Astrocyte (in vitro differentiated cells and primary cell): ENCODE results near the gene BTBD2. TPM values are rescaled to one million over a fixed set of nuclear protein-coding genes. Genes with fewer than 3 reads are reported as not detected.

Experiments
- DNase-seq: peaks from one replicate; pipeline ENCODE4 v3.0.0-alpha.2; 2010; ENCODE audit warnings: low read depth
- FAIRE-seq: peaks from 2 replicates; lab custom pipeline; 2011; peaks lifted over from hg19 to GRCh38; lab: Jason Lieb, UNC
- H2AFZ ChIP-seq: 2 replicates; pipeline ENCODE4 v1.6.0; 2012; ENCODE audit warnings: low read depth, low read length, inconsistent platforms
- H3K27ac ChIP-seq: 2 replicates; pipeline ENCODE4 v1.5.1; 2011; ENCODE audit warnings: low read depth, low read length, inconsistent platforms
- H3K27me3 ChIP-seq: 2 replicates; pipeline ENCODE4 v1.6.0; 2011; ENCODE audit warnings: low read length, inconsistent platforms; ENCODE audit not compliant: insufficient read depth
- H3K36me3 ChIP-seq: 2 replicates; pipeline ENCODE4 v1.5.1; 2011; ENCODE audit warnings: low read length, inconsistent platforms; ENCODE audit not compliant: insufficient read depth
- H3K4me1 ChIP-seq: 2 replicates; pipeline ENCODE4 v1.5.1; 2011; ENCODE audit warnings: low read length, inconsistent platforms; ENCODE audit not compliant: insufficient read depth
- H3K4me2 ChIP-seq: 2 replicates; pipeline ENCODE4 v1.6.0; 2012; ENCODE audit warnings: low read length, inconsistent platforms
- H3K4me3 ChIP-seq: 2 replicates; pipeline ENCODE4 v1.5.1; 2011; ENCODE audit warnings: low read depth, mild to moderate bottlenecking, low read length, inconsistent platforms; ENCODE audit not compliant: insufficient read depth
- H3K79me2 ChIP-seq: 2 replicates; pipeline ENCODE4 v1.6.0; 2012; ENCODE audit warnings: mild to moderate bottlenecking, low read length, inconsistent platforms; ENCODE audit not compliant: insufficient read depth
- H3K9ac ChIP-seq: 2 replicates; pipeline ENCODE4 v1.6.0; 2012; ENCODE audit warnings: mild to moderate bottlenecking, low read length, inconsistent platforms
- H3K9me3 ChIP-seq: 2 replicates; pipeline ENCODE4 v1.5.1; 2012; ENCODE audit warnings: low read depth, mild to moderate bottlenecking, low read length, inconsistent platforms; ENCODE audit not compliant: insufficient read depth
- H4K20me1 ChIP-seq: 2 replicates; pipeline ENCODE4 v1.6.0; 2012; ENCODE audit warnings: low read length, inconsistent platforms; ENCODE audit not compliant: insufficient read depth
- H3K27ac Mint-ChIP-seq: one replicate; pipeline ENCODE4 v1.8.0; 2021; ENCODE audit warnings: mild to moderate bottlenecking, mixed read lengths; ENCODE audit not compliant: unreplicated experiment
- H3K27me3 Mint-ChIP-seq: one replicate; pipeline ENCODE4 v1.8.0; 2021; ENCODE audit warnings: low read depth, mixed read lengths; ENCODE audit not compliant: unreplicated experiment
- H3K36me3 Mint-ChIP-seq: one replicate; pipeline ENCODE4 v1.8.0; 2021; ENCODE audit warnings: low read depth, mixed read lengths; ENCODE audit not compliant: unreplicated experiment
- H3K4me1 Mint-ChIP-seq: one replicate; pipeline ENCODE4 v1.8.0; 2021; ENCODE audit warnings: low read depth, mixed read lengths; ENCODE audit not compliant: unreplicated experiment
- H3K4me3 Mint-ChIP-seq: one replicate; pipeline ENCODE4 v1.8.0; 2021; ENCODE audit warnings: mild to moderate bottlenecking, moderate library complexity, mixed read lengths; ENCODE audit not compliant: unreplicated experiment
- H3K9me3 Mint-ChIP-seq: one replicate; pipeline ENCODE4 v1.8.0; 2021; ENCODE audit warnings: mild to moderate bottlenecking, mixed read lengths; ENCODE audit not compliant: unreplicated experiment
- CTCF ChIP-seq: IDR thresholded peaks from 2 replicates; pipeline ENCODE4 v1.5.1; 2011; ENCODE audit warnings: low read depth, mild to moderate bottlenecking, inconsistent platforms, low read length, moderate library complexity; ENCODE audit not compliant: insufficient read depth
- EZH2 ChIP-seq: IDR thresholded peaks from 2 replicates; pipeline ENCODE4 v1.6.1; 2012; ENCODE audit warnings: mild to moderate bottlenecking, low read length, inconsistent platforms; ENCODE audit not compliant: insufficient read depth
- total RNA-seq: library from RNA; stranded (reverse); gene quantifications from 2 replicates; pipeline ENCODE4 v1.2.1, GENCODE V29; 2021

Gene BTBD2
- total RNA-seq, 1 donor from 2014 or later, result 53.7 TPM

GRCh38 chr19:2014731-2015607, 545 bp downstream of the BTBD2 start:
- no peak overlapping the region for H3K27ac ChIP-seq
- Mint-ChIP-seq H3K36me3 (peaks cover 7% of the 10 kb centered on the region), H3K4me1 (no peaks in the 10 kb centered on the region), H3K9me3 (no peaks in the 10 kb centered on the region), H3K4me3 (peak overlapping the region; percentile 60), H3K27ac (no peak overlapping the region), H3K27me3 (no peaks in the 10 kb centered on the region)
- H3K4me3 ChIP-seq, result peak overlapping the region; percentile 55
- peak overlapping the region; percentile 58 for H3K9ac ChIP-seq
- no peak overlapping the region for H2AFZ ChIP-seq
- H3K4me2 ChIP-seq, result peak overlapping the region; percentile 85
- no peaks in the 10 kb centered on the region for H3K36me3 ChIP-seq
- H3K4me1 ChIP-seq, result no peaks in the 10 kb centered on the region
- TF ChIP-seq EZH2, result no peak
- TF ChIP-seq CTCF, result no peak
- H3K79me2 ChIP-seq, result peaks cover 26% of the 10 kb centered on the region
- no peaks in the 10 kb centered on the region for H3K27me3 ChIP-seq
- DNase-seq (no peak), FAIRE-seq (no peak)
- H4K20me1 ChIP-seq, result peaks cover 32% of the 10 kb centered on the region
- no peaks in the 10 kb centered on the region for H3K9me3 ChIP-seq

GRCh38 chr19:2014131-2014571, 1.4 kb downstream of the BTBD2 start:
- H3K9me3 Mint-ChIP-seq, result no peaks in the 10 kb centered on the region
- Histone ChIP-seq H3K4me3 (no peak overlapping the region), H3K27ac (no peak overlapping the region), H3K36me3 (no peaks in the 10 kb centered on the region), H4K20me1 (peaks cover 32% of the 10 kb centered on the region), H3K27me3 (no peaks in the 10 kb centered on the region), H2AFZ (no peak overlapping the region), H3K9ac (no peak overlapping the region), H3K4me2 (peak overlapping the region; percentile 85), H3K4me1 (no peaks in the 10 kb centered on the region), H3K79me2 (peaks cover 26% of the 10 kb centered on the region), H3K9me3 (no peaks in the 10 kb centered on the region)
- DNase-seq (no peak), FAIRE-seq (no peak)
- no peaks in the 10 kb centered on the region for H3K27me3 Mint-ChIP-seq
- no peak overlapping the region for H3K4me3 Mint-ChIP-seq
- H3K27ac Mint-ChIP-seq, result no peak overlapping the region
- peaks cover 7% of the 10 kb centered on the region for H3K36me3 Mint-ChIP-seq
- H3K4me1 Mint-ChIP-seq, result no peaks in the 10 kb centered on the region
- TF ChIP-seq CTCF (no peak), EZH2 (no peak)

GRCh38 chr19:2013683-2013961, 1.9 kb downstream of the BTBD2 start:
- H3K79me2 ChIP-seq, result peaks cover 26% of the 10 kb centered on the region
- H3K4me2 ChIP-seq, result peak overlapping the region; percentile 85
- no peaks in the 10 kb centered on the region for H3K9me3 ChIP-seq
- no peaks in the 10 kb centered on the region for H3K27me3 Mint-ChIP-seq
- FAIRE-seq, result no peak
- no peaks in the 10 kb centered on the region for H3K4me1 Mint-ChIP-seq
- H3K9me3 Mint-ChIP-seq, result no peaks in the 10 kb centered on the region
- H3K36me3 ChIP-seq, result no peaks in the 10 kb centered on the region
- H3K4me3 Mint-ChIP-seq, result no peak overlapping the region
- H3K27ac Mint-ChIP-seq, result no peak overlapping the region
- no peaks in the 10 kb centered on the region for H3K27me3 ChIP-seq
- peaks cover under 1% of the 10 kb centered on the region for H3K4me1 ChIP-seq
- DNase-seq, result no peak
- no peak overlapping the region for H2AFZ ChIP-seq
- H4K20me1 ChIP-seq, result peaks cover 35% of the 10 kb centered on the region
- no peak overlapping the region for H3K9ac ChIP-seq
- H3K4me3 ChIP-seq, result no peak overlapping the region
- TF ChIP-seq EZH2, result no peak
- no peak for TF ChIP-seq CTCF
- peaks cover 7% of the 10 kb centered on the region for H3K36me3 Mint-ChIP-seq
- no peak overlapping the region for H3K27ac ChIP-seq
